Suprapubic skin (tissue), 4 donors: Measurements from ENCODE around the gene CEP63.

Experiments
- CTCF ChIP-seq, 2 donors: fragments of 200-600 bp in 1 of 2; fragments of 450-650 bp in 1 of 2; sonication (generic) in 1 of 2; IDR thresholded peaks; one replicate each; pipeline ENCODE4 v1.5.1; 2016 to 2019; ENCODE audit warnings: antibody characterized with exemption in 2 of 2, mild to moderate bottlenecking in 1 of 2, moderate library complexity in 1 of 2
- EP300 ChIP-seq: sonication (generic); formaldehyde crosslinking; IDR thresholded peaks from one replicate; pipeline ENCODE4 v1.6.1; 2017; ENCODE audit warnings: antibody characterized with exemption
- POLR2A ChIP-seq, 2 donors: fragments of 450-650 bp; IDR thresholded peaks; one replicate each; pipeline ENCODE4 v1.6.1; 2017; ENCODE audit warnings: antibody characterized with exemption in 2 of 2, mild to moderate bottlenecking in 2 of 2, moderate library complexity in 2 of 2
- POLR2AphosphoS5 ChIP-seq, 3 donors: sonication (generic); formaldehyde crosslinking; IDR thresholded peaks; one replicate each; pipeline ENCODE4 v1.6.1; 2017; ENCODE audit warnings: antibody characterized with exemption in 3 of 3

- no peak for TF ChIP-seq CTCF (IDR thresholded peaks at IDR 0.05)
- TF ChIP-seq POLR2A (IDR thresholded peaks at IDR 0.05): no peak
- TF ChIP-seq EP300: no peak
- no peak for TF ChIP-seq POLR2AphosphoS5 (IDR thresholded peaks at IDR 0.05)
Measured at GRCh38 chr3:134536781-134537180, 50.9 kb downstream of the CEP63 start.
